ENCODE results near the gene APMAP.
"Not testable (repeated sequence)": the region's sequence is repeated elsewhere in the genome, so short reads cannot be mapped to it uniquely, and the experiment has no call there.

The APMAP gene

GRCh38 chr20:24950128-24950835, 42.3 kb downstream of the APMAP start:
- DNase-seq, result no peak

- DNase-seq, result no peak
These were observed 42.8 kb downstream of the APMAP start for GRCh38 chr20:24949756-24950127.

GRCh38 chr20:24948939-24949679, 43.4 kb downstream of the APMAP start, which contains the start of gene CST7:
CST7 (plus strand) TSS chr20:24949269; CDS start chr20:24949506, 237 bp downstream.
- no peak for DNase-seq

- DNase-seq, result not testable (repeated sequence)
These were observed 44.1 kb downstream of the APMAP start for GRCh38 chr20:24948396-24948938.

GRCh38 chr20:24946376-24946775, 46.2 kb downstream of the APMAP start:
- DNase-seq, result not testable (repeated sequence)

GRCh38 chr20:24943731-24944130, 48.8 kb downstream of the APMAP start:
- no peak for DNase-seq

GRCh38 chr20:24943196-24943595, 49.4 kb downstream of the APMAP start:
- DNase-seq, result no peak

- DNase-seq, result no peak
These were observed 49.9 kb downstream of the APMAP start for GRCh38 chr20:24942679-24943078.

GRCh38 chr20:24939036-24939435, 53.5 kb downstream of the APMAP start:
- DNase-seq, result no peak

- no peak for DNase-seq
These were observed 54.1 kb downstream of the APMAP start for GRCh38 chr20:24938498-24938897.

- no peak for DNase-seq
These were observed 55.0 kb downstream of the APMAP start for GRCh38 chr20:24937579-24937978.

GRCh38 chr20:24936526-24937407, 55.8 kb downstream of the APMAP start:
- DNase-seq, result no peak

- no peak for DNase-seq
These were observed 56.6 kb downstream of the APMAP start for GRCh38 chr20:24935766-24936525.

- no peak for DNase-seq
These were observed 57.4 kb downstream of the APMAP start for GRCh38 chr20:24935140-24935539.

GRCh38 chr20:24934716-24935115, 57.8 kb downstream of the APMAP start:
- no peak for DNase-seq

GRCh38 chr20:24934101-24934661, 58.4 kb downstream of the APMAP start:
- DNase-seq, result no peak

- no peak for DNase-seq
These were observed 59.2 kb downstream of the APMAP start for GRCh38 chr20:24933266-24933908.

GRCh38 chr20:24931893-24932292, 60.7 kb downstream of the APMAP start:
- not testable (repeated sequence) for DNase-seq

- DNase-seq, result not testable (repeated sequence)
These were observed 61.5 kb downstream of the APMAP start for GRCh38 chr20:24930724-24931688.
